ENCODE measurements around the gene THAP6. TPM values are rescaled to one million over a fixed set of nuclear protein-coding genes. Genes with fewer than 3 reads are reported as not detected.
"Not testable (repeated sequence)": the region's sequence is repeated elsewhere in the genome, so short reads cannot be mapped to it uniquely, and the experiment has no call there.

Gene THAP6
- total and polyA plus RNA-seq, 2 donors = 9.4 to 38.6 TPM

GRCh38 chr4:75533926-75534325, 19.7 kb downstream of the THAP6 start:
- not testable (repeated sequence) for H3K36me3 ChIP-seq (ENCODE audit: insufficient read depth); H3K4me3 ChIP-seq (ENCODE audit: low read depth, low read length); H3K27ac ChIP-seq (ENCODE audit: low read depth); DNase-seq (ENCODE audit: extremely low spot score); H3K4me1 ChIP-seq (ENCODE audit: insufficient read depth)

- not testable (repeated sequence) for H3K4me1 ChIP-seq (ENCODE audit: insufficient read depth); H3K36me3 ChIP-seq (ENCODE audit: insufficient read depth); H3K4me3 ChIP-seq (ENCODE audit: low read depth, low read length); DNase-seq (ENCODE audit: extremely low spot score); H3K27ac ChIP-seq (ENCODE audit: low read depth)
- 89% methylated on average over 6 of the region's 6 CpGs for WGBS
Observed at GRCh38 chr4:75537308-75537707, 23.0 kb downstream of the THAP6 start.

- Histone ChIP-seq H3K4me3 (ENCODE audit: low read depth, low read length) (no peak overlapping the region), H3K36me3 (ENCODE audit: insufficient read depth) (no peaks in the 10 kb centered on the region), H3K27ac (ENCODE audit: low read depth) (no peak overlapping the region), H3K4me1 (ENCODE audit: insufficient read depth) (no peaks in the 10 kb centered on the region)
- no peak for DNase-seq (ENCODE audit: extremely low spot score)
Observed at GRCh38 chr4:75542824-75543223, 28.6 kb downstream of the THAP6 start.

GRCh38 chr4:75544220-75544619, 29.9 kb downstream of the THAP6 start:
- 95% methylated on average over 8 of the region's 8 CpGs for WGBS
- not testable (repeated sequence) for H3K27ac ChIP-seq (ENCODE audit: low read depth); H3K4me3 ChIP-seq (ENCODE audit: low read depth, low read length); H3K36me3 ChIP-seq (ENCODE audit: insufficient read depth); H3K4me1 ChIP-seq (ENCODE audit: insufficient read depth); DNase-seq (ENCODE audit: extremely low spot score)

GRCh38 chr4:75544870-75545269, 30.6 kb downstream of the THAP6 start:
- H3K27ac ChIP-seq (ENCODE audit: low read depth) = no peak overlapping the region
- no peaks in the 10 kb centered on the region for H3K36me3 ChIP-seq (ENCODE audit: insufficient read depth)
- no peaks in the 10 kb centered on the region for H3K4me1 ChIP-seq (ENCODE audit: insufficient read depth)
- DNase-seq (ENCODE audit: extremely low spot score) = no peak
- 96% methylated on average over 3 of the region's 3 CpGs for whole genome bisulfite sequencing
- no peak overlapping the region for H3K4me3 ChIP-seq (ENCODE audit: low read depth, low read length)

GRCh38 chr4:75545526-75545925, 31.3 kb downstream of the THAP6 start:
- 94% methylated on average over 5 of the region's 5 CpGs for WGBS
- Histone ChIP-seq H3K27ac (ENCODE audit: low read depth) (no peak overlapping the region), H3K4me3 (ENCODE audit: low read depth, low read length) (no peak overlapping the region)

GRCh38 chr4:75547647-75548387, 33.5 kb downstream of the THAP6 start:
- 65% methylated on average over 15 of the region's 15 CpGs for whole genome bisulfite sequencing
- Histone ChIP-seq H3K36me3 (ENCODE audit: insufficient read depth) (no peaks in the 10 kb centered on the region), H3K27ac (ENCODE audit: low read depth) (no peak overlapping the region), H3K4me1 (ENCODE audit: insufficient read depth) (no peaks in the 10 kb centered on the region), H3K4me3 (ENCODE audit: low read depth, low read length) (no peak overlapping the region)
- DNase-seq (ENCODE audit: extremely low spot score) = no peak

More at GRCh38 chr4:75545526-75545925, 31.3 kb downstream of the THAP6 start:
- H3K36me3 ChIP-seq (ENCODE audit: insufficient read depth) = no peaks in the 10 kb centered on the region
- DNase-seq (ENCODE audit: extremely low spot score) = no peak
- no peaks in the 10 kb centered on the region for H3K4me1 ChIP-seq (ENCODE audit: insufficient read depth)

GRCh38 chr4:75549019-75549418, 34.7 kb downstream of the THAP6 start:
- Histone ChIP-seq H3K4me1 (ENCODE audit: insufficient read depth) (no peaks in the 10 kb centered on the region), H3K36me3 (ENCODE audit: insufficient read depth) (no peaks in the 10 kb centered on the region), H3K27ac (ENCODE audit: low read depth) (no peak overlapping the region), H3K4me3 (ENCODE audit: low read depth, low read length) (no peak overlapping the region)
- no peak for DNase-seq (ENCODE audit: extremely low spot score)
- 80% methylated on average over 2 of the region's 2 CpGs for whole genome bisulfite sequencing

- DNase-seq (ENCODE audit: extremely low spot score) = no peak
- no peak overlapping the region for H3K4me3 ChIP-seq (ENCODE audit: low read depth, low read length)
- no peak overlapping the region for H3K27ac ChIP-seq (ENCODE audit: low read depth)
- no peaks in the 10 kb centered on the region for H3K4me1 ChIP-seq (ENCODE audit: insufficient read depth)
- no peaks in the 10 kb centered on the region for H3K36me3 ChIP-seq (ENCODE audit: insufficient read depth)
Observed at GRCh38 chr4:75552452-75552851, 38.2 kb downstream of the THAP6 start.

GRCh38 chr4:75555294-75556164, 41.3 kb downstream of the THAP6 start, which contains the start of gene ODAPH:
Gene ODAPH (plus strand): TSS chr4:75556066. CDS start chr4:75556083, 17 bp downstream.
- Histone ChIP-seq H3K4me3 (ENCODE audit: low read depth, low read length) (no peak within 1 kb of the TSS), H3K27ac (ENCODE audit: low read depth) (no peak within 1 kb of the TSS), H3K4me1 (ENCODE audit: insufficient read depth) (no peaks in the 10 kb centered on the region), H3K36me3 (ENCODE audit: insufficient read depth) (no peaks in the 10 kb centered on the region)
- 63% methylated on average over 9 of the region's 9 CpGs for WGBS
- DNase-seq (ENCODE audit: extremely low spot score) = no peak

GRCh38 chr4:75557696-75558095, 43.4 kb downstream of the THAP6 start:
- 84% methylated on average over 8 of the region's 8 CpGs for WGBS
- no peak overlapping the region for H3K4me3 ChIP-seq (ENCODE audit: low read depth, low read length)
- no peak overlapping the region for H3K27ac ChIP-seq (ENCODE audit: low read depth)
- DNase-seq (ENCODE audit: extremely low spot score) = no peak
- no peaks in the 10 kb centered on the region for H3K4me1 ChIP-seq (ENCODE audit: insufficient read depth)
- H3K36me3 ChIP-seq (ENCODE audit: insufficient read depth) = no peaks in the 10 kb centered on the region

- WGBS = 76% methylated on average over 8 of the region's 8 CpGs
- Histone ChIP-seq H3K4me1 (ENCODE audit: insufficient read depth) (no peaks in the 10 kb centered on the region), H3K4me3 (ENCODE audit: low read depth, low read length) (no peak overlapping the region), H3K36me3 (ENCODE audit: insufficient read depth) (peaks cover 1% of the 10 kb centered on the region), H3K27ac (ENCODE audit: low read depth) (no peak overlapping the region)
- DNase-seq (ENCODE audit: extremely low spot score) = peak; percentile 18
Observed at GRCh38 chr4:75561789-75562188, 47.5 kb downstream of the THAP6 start.

- 83% methylated on average over 11 of the region's 11 CpGs for WGBS
- no peaks in the 10 kb centered on the region for H3K4me1 ChIP-seq (ENCODE audit: insufficient read depth)
- H3K27ac ChIP-seq (ENCODE audit: low read depth) = no peak overlapping the region
- DNase-seq (ENCODE audit: extremely low spot score) = no peak
- H3K4me3 ChIP-seq (ENCODE audit: low read depth, low read length) = no peak overlapping the region
- H3K36me3 ChIP-seq (ENCODE audit: insufficient read depth) = peaks cover 1% of the 10 kb centered on the region
Observed at GRCh38 chr4:75564023-75564422, 49.8 kb downstream of the THAP6 start.

- DNase-seq (ENCODE audit: extremely low spot score) = no peak
- Histone ChIP-seq H3K4me3 (ENCODE audit: low read depth, low read length) (no peak overlapping the region), H3K4me1 (ENCODE audit: insufficient read depth) (no peaks in the 10 kb centered on the region), H3K27ac (ENCODE audit: low read depth) (no peak overlapping the region), H3K36me3 (ENCODE audit: insufficient read depth) (peaks cover 1% of the 10 kb centered on the region)
Observed at GRCh38 chr4:75565481-75565880, 51.2 kb downstream of the THAP6 start.

Measured in urinary bladder (tissue), 4 donors.